Activated CD4-positive, alpha-beta memory T cell treated with anti-CD3 and anti-CD28 coated beads for 36 hours (primary cell): ENCODE results near the gene MXRA5. TPM values are rescaled to one million over a fixed set of nuclear protein-coding genes. Genes with fewer than 3 reads are reported as not detected.

Experiments used
- CTCF ChIA-PET: fragments of 350-600 bp; sonication (Branson Sonifier 250); formaldehyde crosslinking; loops from one replicate; lab custom pipeline; 2021; ENCODE audit warnings: antibody characterized with exemption, inconsistent platforms; lab: Charles Lee
- POLR2A ChIA-PET: fragments of 350-600 bp; sonication (Branson Sonifier 250); formaldehyde crosslinking; loops from one replicate; lab custom pipeline; 2021; ENCODE audit warnings: antibody characterized with exemption; lab: Charles Lee
- DNase-seq: peaks from one replicate; pipeline ENCODE4 v3.0.0-alpha.2; 2020
- H3K27ac Mint-ChIP-seq: one replicate; pipeline ENCODE4 v1.8.0; 2021; ENCODE audit warnings: mixed read lengths
- H3K27me3 Mint-ChIP-seq: one replicate; pipeline ENCODE4 v1.8.0; 2021; ENCODE audit warnings: mixed read lengths
- H3K36me3 Mint-ChIP-seq: one replicate; pipeline ENCODE4 v1.8.0; 2021; ENCODE audit warnings: mixed read lengths
- H3K4me1 Mint-ChIP-seq: one replicate; pipeline ENCODE4 v1.8.0; 2021; ENCODE audit warnings: low read depth, mixed read lengths
- H3K4me3 Mint-ChIP-seq: one replicate; pipeline ENCODE4 v1.8.0; 2021; ENCODE audit warnings: mild to moderate bottlenecking, mixed read lengths
- H3K9me3 Mint-ChIP-seq: one replicate; pipeline ENCODE4 v1.8.0; 2021; ENCODE audit warnings: mixed read lengths
- intact Hi-C: fragments of 100-400 bp; cut with micrococcal nuclease; formaldehyde crosslinking; loops from one replicate; pipeline ENCODE4 v1.15.1; 2023
- total RNA-seq, 2 experiments: library from RNA; stranded (reverse); gene quantifications; one replicate each; pipeline ENCODE4 v1.2.3, GENCODE V29; 2021

MXRA5 gene
- total RNA-seq, 2 experiments from 2014 or later: not detected

GRCh38 chrX:3263681-3264126, 82.7 kb downstream of the MXRA5 start:
- Mint-ChIP-seq H3K4me1 (no peaks in the 10 kb centered on the region), H3K27me3 (no peaks in the 10 kb centered on the region), H3K4me3 (no peak overlapping the region), H3K9me3 (peaks cover 11% of the 10 kb centered on the region), H3K36me3 (peaks cover 1% of the 10 kb centered on the region), H3K27ac (no peak overlapping the region)
- DNase-seq: no peak
- ChIA-PET CTCF (no interaction called here), POLR2A (no interaction called here)
- intact Hi-C loops: no loop called here

GRCh38 chrX:3262901-3263300, 83.6 kb downstream of the MXRA5 start:
- intact Hi-C loops: no loop called here
- Mint-ChIP-seq H3K4me1 (no peaks in the 10 kb centered on the region), H3K27ac (no peak overlapping the region), H3K36me3 (peaks cover 1% of the 10 kb centered on the region), H3K9me3 (peaks cover 11% of the 10 kb centered on the region), H3K4me3 (no peak overlapping the region), H3K27me3 (no peaks in the 10 kb centered on the region)
- POLR2A ChIA-PET: no interaction called here
- CTCF ChIA-PET: no interaction called here
- no peak for DNase-seq
